ENCODE results near the gene TEX36.
A peak's percentile ranks its signal among the peaks of the same experiment; 100 is the strongest.
"Not testable (repeated sequence)": the region's sequence is repeated elsewhere in the genome, so short reads cannot be mapped to it uniquely, and the experiment has no call there.

Gene TEX36

GRCh38 chr10:125691160-125691981, 8.4 kb upstream of the TEX36 start:
- no peak for FAIRE-seq

GRCh38 chr10:125689955-125690569, 7.1 kb upstream of the TEX36 start:
- no peak for FAIRE-seq

GRCh38 chr10:125687507-125688185, 4.7 kb upstream of the TEX36 start:
- FAIRE-seq, result no peak

GRCh38 chr10:125684581-125684980, 1.6 kb upstream of the TEX36 start:
- no peak for FAIRE-seq

GRCh38 chr10:125683821-125684220, 858 bp upstream of the TEX36 start:
- no peak for FAIRE-seq

GRCh38 chr10:125679436-125679835, 3.5 kb downstream of the TEX36 start:
- FAIRE-seq, result no peak

- FAIRE-seq, result no peak
Observed at GRCh38 chr10:125672884-125673283, 10.1 kb downstream of the TEX36 start.

GRCh38 chr10:125662584-125662983, 20.4 kb downstream of the TEX36 start:
- FAIRE-seq, result no peak

GRCh38 chr10:125661941-125662515, 20.9 kb downstream of the TEX36 start:
- FAIRE-seq, result no peak

GRCh38 chr10:125661431-125661940, 21.5 kb downstream of the TEX36 start:
- FAIRE-seq, result no peak

GRCh38 chr10:125659071-125659470, 23.9 kb downstream of the TEX36 start:
- no peak for FAIRE-seq

- no peak for FAIRE-seq
Observed at GRCh38 chr10:125656523-125656922, 26.4 kb downstream of the TEX36 start.

- not testable (repeated sequence) for FAIRE-seq
Observed at GRCh38 chr10:125653113-125653512, 29.9 kb downstream of the TEX36 start.

GRCh38 chr10:125646311-125646710, 36.7 kb downstream of the TEX36 start:
- FAIRE-seq, result no peak

- FAIRE-seq, result no peak
Observed at GRCh38 chr10:125641398-125641797, 41.6 kb downstream of the TEX36 start.

GRCh38 chr10:125640653-125641052, 42.3 kb downstream of the TEX36 start:
- FAIRE-seq, result no peak

- no peak for FAIRE-seq
Observed at GRCh38 chr10:125639846-125640245, 43.1 kb downstream of the TEX36 start.

GRCh38 chr10:125638555-125638954, 44.4 kb downstream of the TEX36 start:
- no peak for FAIRE-seq

GRCh38 chr10:125637496-125637895, 45.5 kb downstream of the TEX36 start:
- FAIRE-seq, result no peak

GRCh38 chr10:125634606-125635005, 48.4 kb downstream of the TEX36 start:
- no peak for FAIRE-seq

GRCh38 chr10:125633517-125633999, 49.4 kb downstream of the TEX36 start:
- FAIRE-seq, result no peak

GRCh38 chr10:125631806-125632205, 51.2 kb downstream of the TEX36 start:
- FAIRE-seq, result no peak

- peak; percentile 75 for FAIRE-seq
Observed at GRCh38 chr10:125629758-125630376, 53.1 kb downstream of the TEX36 start.
